Nephron progenitor cell (in vitro differentiated cells): ENCODE data around the gene ARMS2.

Experiments used
- DNase-seq: peaks from one replicate; pipeline ENCODE4 v3.0.0; 2021
- H3K27ac Mint-ChIP-seq: 2 replicates; pipeline ENCODE4 v1.8.0; 2021; ENCODE audit warnings: mild to moderate bottlenecking, moderate library complexity, mixed read lengths
- H3K27me3 Mint-ChIP-seq: 2 replicates; pipeline ENCODE4 v1.8.0; 2021; ENCODE audit warnings: mild to moderate bottlenecking, low read depth, mixed read lengths; ENCODE audit not compliant: poor library complexity
- H3K36me3 Mint-ChIP-seq: 2 replicates; pipeline ENCODE4 v1.8.0; 2021; ENCODE audit warnings: low read depth, mixed read lengths
- H3K4me1 Mint-ChIP-seq: 2 replicates; pipeline ENCODE4 v1.8.0; 2021; ENCODE audit warnings: mixed read lengths
- H3K4me3 Mint-ChIP-seq: 2 replicates; pipeline ENCODE4 v1.8.0; 2021; ENCODE audit warnings: mild to moderate bottlenecking, moderate library complexity, mixed read lengths
- H3K9me3 Mint-ChIP-seq: 2 replicates; pipeline ENCODE4 v1.8.0; 2021; ENCODE audit warnings: mild to moderate bottlenecking, moderate library complexity, mixed read lengths
- TF ChIP-seq, protein P1 (sequence below): fragments of 200-600 bp; sonication (generic); IDR thresholded peaks from 2 replicates; pipeline ENCODE4 v1.5.0; 2021; ENCODE audit warnings: antibody characterized with exemption

The ARMS2 gene

GRCh38 chr10:122499012-122499411, 44.6 kb downstream of the ARMS2 start:
- H3K4me1 Mint-ChIP-seq: peaks cover 42% of the 10 kb centered on the region
- H3K9me3 Mint-ChIP-seq: no peaks in the 10 kb centered on the region
- peaks cover 16% of the 10 kb centered on the region for H3K27me3 Mint-ChIP-seq
- TF ChIP-seq, protein P1, sequence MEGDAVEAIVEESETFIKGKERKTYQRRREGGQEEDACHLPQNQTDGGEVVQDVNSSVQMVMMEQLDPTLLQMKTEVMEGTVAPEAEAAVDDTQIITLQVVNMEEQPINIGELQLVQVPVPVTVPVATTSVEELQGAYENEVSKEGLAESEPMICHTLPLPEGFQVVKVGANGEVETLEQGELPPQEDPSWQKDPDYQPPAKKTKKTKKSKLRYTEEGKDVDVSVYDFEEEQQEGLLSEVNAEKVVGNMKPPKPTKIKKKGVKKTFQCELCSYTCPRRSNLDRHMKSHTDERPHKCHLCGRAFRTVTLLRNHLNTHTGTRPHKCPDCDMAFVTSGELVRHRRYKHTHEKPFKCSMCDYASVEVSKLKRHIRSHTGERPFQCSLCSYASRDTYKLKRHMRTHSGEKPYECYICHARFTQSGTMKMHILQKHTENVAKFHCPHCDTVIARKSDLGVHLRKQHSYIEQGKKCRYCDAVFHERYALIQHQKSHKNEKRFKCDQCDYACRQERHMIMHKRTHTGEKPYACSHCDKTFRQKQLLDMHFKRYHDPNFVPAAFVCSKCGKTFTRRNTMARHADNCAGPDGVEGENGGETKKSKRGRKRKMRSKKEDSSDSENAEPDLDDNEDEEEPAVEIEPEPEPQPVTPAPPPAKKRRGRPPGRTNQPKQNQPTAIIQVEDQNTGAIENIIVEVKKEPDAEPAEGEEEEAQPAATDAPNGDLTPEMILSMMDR: no peak
- no peaks in the 10 kb centered on the region for H3K36me3 Mint-ChIP-seq
- DNase-seq: no peak
- H3K4me3 Mint-ChIP-seq: no peak overlapping the region
- H3K27ac Mint-ChIP-seq: no peak overlapping the region

DNA sequence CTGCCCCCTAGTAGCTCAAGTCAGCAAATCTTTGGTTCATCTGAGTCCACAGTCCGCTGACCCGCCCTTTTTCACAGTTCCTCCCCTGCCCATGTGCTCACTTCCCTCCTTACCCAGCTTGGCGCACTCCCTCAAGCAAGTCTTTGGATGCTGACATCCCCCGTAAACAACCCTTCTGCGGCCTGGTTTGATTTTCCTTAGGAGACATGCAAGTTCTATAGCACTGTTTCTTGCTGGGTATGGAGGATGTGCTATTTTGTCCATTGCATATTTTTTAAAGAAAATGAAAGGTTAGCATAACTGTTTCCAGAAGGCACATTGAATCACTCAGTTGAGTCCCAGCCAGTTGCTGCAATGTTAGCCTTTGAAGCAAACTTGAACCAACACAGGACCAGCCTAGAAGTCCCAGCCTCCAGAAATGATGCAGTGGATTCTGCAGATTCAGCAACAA, 45.1 kb downstream of the ARMS2 start:
- DNase-seq: no peak
- Mint-ChIP-seq H3K27ac (no peak overlapping the region), H3K27me3 (peaks cover 16% of the 10 kb centered on the region), H3K4me3 (no peak overlapping the region), H3K36me3 (no peaks in the 10 kb centered on the region), H3K4me1 (peaks cover 43% of the 10 kb centered on the region), H3K9me3 (no peaks in the 10 kb centered on the region)
- TF ChIP-seq, protein P1: no peak

GRCh38 chr10:122500194-122500593, 45.7 kb downstream of the ARMS2 start:
- Mint-ChIP-seq H3K27ac (no peak overlapping the region), H3K4me3 (no peak overlapping the region), H3K4me1 (peaks cover 43% of the 10 kb centered on the region), H3K27me3 (peaks cover 12% of the 10 kb centered on the region), H3K36me3 (no peaks in the 10 kb centered on the region), H3K9me3 (no peaks in the 10 kb centered on the region)
- TF ChIP-seq, protein P1: no peak
- no peak for DNase-seq

DNA sequence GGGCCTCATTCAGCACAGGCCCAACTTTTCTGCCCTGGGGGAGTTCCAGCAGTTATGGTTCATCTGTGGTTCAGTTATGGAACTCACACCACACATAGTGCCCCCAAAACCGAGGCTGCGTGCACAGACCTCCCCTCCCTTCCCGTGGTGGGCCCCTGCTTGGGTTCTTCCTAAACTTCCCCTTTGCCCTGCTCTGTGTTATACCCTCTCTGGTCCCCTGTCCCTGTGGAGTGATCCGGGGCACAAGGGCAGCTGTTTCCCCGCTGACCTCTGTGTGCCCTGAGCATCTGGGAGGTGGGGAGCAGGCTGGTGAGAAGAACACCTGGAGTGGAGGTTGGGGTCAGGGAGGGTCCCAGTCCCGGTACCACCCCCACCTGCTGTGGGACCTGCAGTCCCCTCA, 46.3 kb downstream of the ARMS2 start:
- H3K27ac Mint-ChIP-seq: no peak overlapping the region
- peaks cover 40% of the 10 kb centered on the region for H3K4me1 Mint-ChIP-seq
- no peak overlapping the region for H3K4me3 Mint-ChIP-seq
- H3K27me3 Mint-ChIP-seq: peaks cover 12% of the 10 kb centered on the region
- TF ChIP-seq, protein P1: no peak
- no peaks in the 10 kb centered on the region for H3K36me3 Mint-ChIP-seq
- H3K9me3 Mint-ChIP-seq: no peaks in the 10 kb centered on the region
- no peak for DNase-seq

GRCh38 chr10:122503012-122503411, 48.6 kb downstream of the ARMS2 start:
- H3K9me3 Mint-ChIP-seq: no peaks in the 10 kb centered on the region
- TF ChIP-seq, protein P1: no peak
- no peak for DNase-seq
- peaks cover 56% of the 10 kb centered on the region for H3K4me1 Mint-ChIP-seq
- no peaks in the 10 kb centered on the region for H3K36me3 Mint-ChIP-seq
- no peak overlapping the region for H3K4me3 Mint-ChIP-seq
- H3K27ac Mint-ChIP-seq: no peak overlapping the region
- H3K27me3 Mint-ChIP-seq: peaks cover 8% of the 10 kb centered on the region

DNA sequence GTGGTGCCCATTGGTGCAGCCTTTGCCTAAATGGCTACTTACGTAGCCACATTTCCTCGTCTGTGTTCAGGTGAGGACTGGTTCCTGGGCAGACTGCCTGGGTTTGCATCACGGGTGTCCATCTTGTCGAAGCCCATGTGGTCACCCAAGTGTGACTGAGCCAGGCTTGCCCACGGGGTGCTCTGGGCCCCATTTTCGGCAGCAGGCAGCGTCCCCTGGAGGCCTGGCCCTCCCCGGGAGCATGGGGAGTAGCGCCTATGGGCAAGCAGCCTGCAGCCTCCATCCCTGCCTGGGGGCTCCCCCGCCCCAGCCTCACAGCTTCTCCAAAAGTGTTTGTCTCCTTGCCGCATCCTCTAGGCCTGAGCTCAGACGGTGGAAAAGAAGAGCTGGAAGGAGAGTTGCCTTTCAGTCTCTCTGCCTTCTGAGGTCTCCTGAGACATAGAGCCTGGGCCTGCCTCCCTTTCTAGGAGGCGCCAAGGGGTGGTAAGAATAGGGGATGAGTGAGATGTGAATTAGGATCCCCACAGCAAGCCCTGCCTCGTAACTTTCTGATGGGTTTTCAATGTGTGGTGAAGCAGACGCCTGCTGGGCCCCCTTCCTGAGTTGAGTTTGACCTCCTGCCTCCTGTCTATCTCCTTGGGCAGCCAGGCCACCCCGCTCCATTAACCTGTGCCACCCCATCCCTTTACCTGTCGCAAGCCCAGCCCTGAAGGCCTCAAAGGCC, 49.6 kb downstream of the ARMS2 start:
- Mint-ChIP-seq H3K27me3 (peaks cover 4% of the 10 kb centered on the region), H3K4me1 (peaks cover 64% of the 10 kb centered on the region), H3K9me3 (no peaks in the 10 kb centered on the region), H3K36me3 (no peaks in the 10 kb centered on the region), H3K27ac (no peak overlapping the region), H3K4me3 (no peak overlapping the region)
- TF ChIP-seq, protein P1: no peak
- no peak for DNase-seq
